DND-41 (cell line): ENCODE results near the gene SLC10A1.

Experiments
- ATAC-seq: fragments of 200-7000 bp; cut with Tn5 transposase; 3 replicates; pipeline ENCODE4 v1.9.1; 2021; ENCODE audit warnings: low read depth; ENCODE audit not compliant: insufficient read depth
- DNase-seq: peaks from one replicate; pipeline ENCODE4 v3.0.0-alpha.2; 2020
- H2AFZ ChIP-seq: 2 replicates; pipeline ENCODE4 v1.6.0; 2012; ENCODE audit warnings: low read depth, low read length
- H3K27ac ChIP-seq: 2 replicates; pipeline ENCODE4 v1.5.1; 2012; ENCODE audit warnings: low read length, inconsistent platforms
- H3K27me3 ChIP-seq: fragments of 200-600 bp; sonication (generic); 2 replicates; pipeline ENCODE4 v1.6.0; 2012; ENCODE audit warnings: low read length, mild to moderate bottlenecking, inconsistent platforms; ENCODE audit not compliant: insufficient read depth, poor library complexity
- H3K36me3 ChIP-seq: 2 replicates; pipeline ENCODE4 v1.5.1; 2012; ENCODE audit warnings: low read length, inconsistent platforms; ENCODE audit not compliant: insufficient read depth
- H3K4me1 ChIP-seq: 2 replicates; pipeline ENCODE4 v1.5.1; 2012; ENCODE audit warnings: mild to moderate bottlenecking, low read length; ENCODE audit not compliant: insufficient read depth
- H3K4me2 ChIP-seq: 2 replicates; pipeline ENCODE4 v1.6.0; 2012; ENCODE audit warnings: mild to moderate bottlenecking, moderate library complexity, low read length, inconsistent platforms; ENCODE audit not compliant: insufficient read depth
- H3K4me3 ChIP-seq, 2 experiments: fragments of 200-600 bp in 1 of 2; shearing (Covaris generic) in 1 of 2; 2 replicates each; pipeline ENCODE4 v1.5.1; 2012 to 2016; ENCODE audit warnings: inconsistent platforms in 2 of 2, low read length in 2 of 2, mild to moderate bottlenecking in 2 of 2, low read depth in 1 of 2, moderate library complexity in 1 of 2
- H3K79me2 ChIP-seq: 2 replicates; pipeline ENCODE4 v1.6.0; 2012; ENCODE audit warnings: low read length, inconsistent platforms; ENCODE audit not compliant: insufficient read depth
- H3K9ac ChIP-seq: 2 replicates; pipeline ENCODE4 v1.6.0; 2012; ENCODE audit warnings: low read depth, mild to moderate bottlenecking, inconsistent platforms, low read length, moderate library complexity
- H3K9me3 ChIP-seq: 2 replicates; pipeline ENCODE4 v1.5.1; 2012; ENCODE audit warnings: low read length, moderate library complexity, mild to moderate bottlenecking, inconsistent platforms; ENCODE audit not compliant: insufficient read depth, severe bottlenecking
- H4K20me1 ChIP-seq: 2 replicates; pipeline ENCODE4 v1.6.0; 2012; ENCODE audit warnings: low read length; ENCODE audit not compliant: insufficient read depth
- EZH2 ChIP-seq: IDR thresholded peaks from 3 replicates; pipeline ENCODE4 v1.6.1; 2012; ENCODE audit warnings: borderline replicate concordance, low read depth, mild to moderate bottlenecking, moderate library complexity, low read length, inconsistent platforms; ENCODE audit not compliant: severe bottlenecking
- TF ChIP-seq, protein P1 (sequence below): IDR thresholded peaks from 2 replicates; pipeline ENCODE4 v1.5.1; 2012; ENCODE audit warnings: borderline replicate concordance, low read length, moderate library complexity, mild to moderate bottlenecking; ENCODE audit not compliant: poor library complexity, severe bottlenecking; ENCODE audit errors: extremely low read depth

Gene SLC10A1

DNA sequence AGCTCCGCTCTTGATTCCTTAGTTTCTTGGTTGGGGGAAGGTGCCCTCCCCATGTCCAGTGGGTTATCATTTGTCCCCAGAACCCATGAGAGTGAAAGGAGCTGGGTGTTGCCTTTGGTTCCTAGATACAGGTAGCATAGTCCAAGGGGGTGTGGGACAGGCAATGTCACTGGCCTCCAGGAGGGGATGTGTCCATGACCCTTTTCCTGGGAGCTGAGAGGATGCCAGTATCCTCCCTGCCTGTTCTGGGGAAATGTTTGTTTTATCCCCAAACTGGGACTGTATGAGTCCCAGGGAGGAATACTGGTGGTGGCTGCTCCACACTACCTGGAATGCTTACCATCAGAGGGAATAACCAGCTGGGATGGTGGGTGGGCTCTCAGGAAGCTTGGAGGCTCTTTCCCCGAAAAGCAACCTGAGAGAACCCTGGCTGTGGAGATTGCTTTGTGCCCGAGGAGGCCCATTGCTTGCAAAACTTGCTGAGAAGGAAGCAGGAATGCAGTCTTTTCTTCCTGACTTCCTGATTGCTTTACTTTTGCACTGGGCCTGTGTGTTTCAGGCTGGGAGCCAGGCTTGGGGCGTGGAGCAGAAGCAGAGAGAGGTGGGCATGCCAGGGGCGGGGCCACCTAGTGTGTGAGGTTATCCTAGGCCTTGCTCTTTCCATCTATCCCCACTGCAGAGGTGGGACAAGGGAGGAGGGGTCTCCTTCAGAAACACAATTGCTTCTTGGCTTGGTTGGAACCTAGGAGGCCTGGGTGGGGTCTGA, 715 bp upstream of the SLC10A1 start:
- no peaks in the 10 kb centered on the region for H3K79me2 ChIP-seq
- no peak for TF ChIP-seq EZH2
- TF ChIP-seq, protein P1, sequence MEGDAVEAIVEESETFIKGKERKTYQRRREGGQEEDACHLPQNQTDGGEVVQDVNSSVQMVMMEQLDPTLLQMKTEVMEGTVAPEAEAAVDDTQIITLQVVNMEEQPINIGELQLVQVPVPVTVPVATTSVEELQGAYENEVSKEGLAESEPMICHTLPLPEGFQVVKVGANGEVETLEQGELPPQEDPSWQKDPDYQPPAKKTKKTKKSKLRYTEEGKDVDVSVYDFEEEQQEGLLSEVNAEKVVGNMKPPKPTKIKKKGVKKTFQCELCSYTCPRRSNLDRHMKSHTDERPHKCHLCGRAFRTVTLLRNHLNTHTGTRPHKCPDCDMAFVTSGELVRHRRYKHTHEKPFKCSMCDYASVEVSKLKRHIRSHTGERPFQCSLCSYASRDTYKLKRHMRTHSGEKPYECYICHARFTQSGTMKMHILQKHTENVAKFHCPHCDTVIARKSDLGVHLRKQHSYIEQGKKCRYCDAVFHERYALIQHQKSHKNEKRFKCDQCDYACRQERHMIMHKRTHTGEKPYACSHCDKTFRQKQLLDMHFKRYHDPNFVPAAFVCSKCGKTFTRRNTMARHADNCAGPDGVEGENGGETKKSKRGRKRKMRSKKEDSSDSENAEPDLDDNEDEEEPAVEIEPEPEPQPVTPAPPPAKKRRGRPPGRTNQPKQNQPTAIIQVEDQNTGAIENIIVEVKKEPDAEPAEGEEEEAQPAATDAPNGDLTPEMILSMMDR = no peak
- no peak overlapping the region for H3K27ac ChIP-seq
- peaks cover 3% of the 10 kb centered on the region for H3K27me3 ChIP-seq
- H3K4me2 ChIP-seq = no peak overlapping the region
- H3K9me3 ChIP-seq = no peaks in the 10 kb centered on the region
- no peak for ATAC-seq
- no peak overlapping the region for H2AFZ ChIP-seq
- no peak overlapping the region for H3K9ac ChIP-seq
- no peaks in the 10 kb centered on the region for H3K4me1 ChIP-seq
- H3K4me3 ChIP-seq = no peak overlapping the region
- H3K36me3 ChIP-seq = no peaks in the 10 kb centered on the region
- DNase-seq = no peak
- no peaks in the 10 kb centered on the region for H4K20me1 ChIP-seq

DNA sequence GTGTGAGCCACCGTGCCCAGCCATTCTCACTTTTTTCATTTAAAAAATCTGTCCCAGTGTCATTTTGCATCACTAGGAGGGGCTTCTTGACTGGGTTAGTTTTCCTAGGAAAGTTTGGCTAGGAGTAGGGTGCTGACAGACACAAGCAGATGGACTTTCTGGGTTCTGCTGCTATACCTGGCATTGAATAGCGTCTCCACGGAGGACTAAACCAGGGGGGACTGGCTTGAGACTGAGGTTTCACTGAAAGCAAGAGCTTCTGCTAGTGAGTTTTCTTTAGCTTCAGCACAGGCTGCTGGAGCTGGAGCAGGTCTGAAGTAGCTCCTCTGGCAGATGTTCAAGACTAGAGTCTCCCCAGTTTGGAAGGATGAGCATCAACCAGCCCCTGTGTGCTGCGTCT, 1.4 kb downstream of the SLC10A1 start:
- H3K4me1 ChIP-seq = no peaks in the 10 kb centered on the region
- no peaks in the 10 kb centered on the region for H3K79me2 ChIP-seq
- DNase-seq (no peak), ATAC-seq (no peak)
- no peak overlapping the region for H3K4me2 ChIP-seq
- no peak overlapping the region for H3K4me3 ChIP-seq
- no peak overlapping the region for H3K27ac ChIP-seq
- no peak overlapping the region for H3K9ac ChIP-seq
- no peaks in the 10 kb centered on the region for H3K9me3 ChIP-seq
- H4K20me1 ChIP-seq = no peaks in the 10 kb centered on the region
- no peak for TF ChIP-seq EZH2
- TF ChIP-seq, protein P1 = no peak
- no peaks in the 10 kb centered on the region for H3K36me3 ChIP-seq
- H2AFZ ChIP-seq = no peak overlapping the region
- no peaks in the 10 kb centered on the region for H3K27me3 ChIP-seq

DNA sequence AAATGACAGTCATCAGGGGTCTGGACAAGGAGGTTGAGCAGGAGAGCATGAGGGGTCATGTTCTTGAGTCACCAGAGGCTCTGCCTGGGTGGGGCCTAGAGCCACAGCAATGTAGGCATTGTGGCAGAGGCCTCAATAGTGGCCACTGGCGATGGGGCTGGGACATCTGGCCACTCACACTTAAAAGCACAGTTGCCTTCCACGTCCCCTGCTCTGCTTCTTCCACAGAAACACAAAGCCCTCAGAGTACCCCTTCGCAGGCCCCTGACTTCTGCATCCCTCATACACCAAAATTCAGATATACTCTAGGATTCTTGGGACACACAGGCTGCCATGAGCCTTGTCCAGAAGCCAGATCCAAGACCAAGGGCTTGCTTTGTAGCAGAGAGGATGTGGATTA, 2.2 kb downstream of the SLC10A1 start:
- Histone ChIP-seq H3K4me3 (no peak overlapping the region), H3K9me3 (no peaks in the 10 kb centered on the region), H2AFZ (no peak overlapping the region), H3K4me2 (no peak overlapping the region), H3K27me3 (no peaks in the 10 kb centered on the region), H3K36me3 (no peaks in the 10 kb centered on the region), H3K27ac (no peak overlapping the region), H3K9ac (no peak overlapping the region), H3K79me2 (no peaks in the 10 kb centered on the region), H3K4me1 (no peaks in the 10 kb centered on the region), H4K20me1 (no peaks in the 10 kb centered on the region)
- TF ChIP-seq EZH2 = no peak
- TF ChIP-seq, protein P1 = no peak
- no peak for DNase-seq
- ATAC-seq = no peak

DNA sequence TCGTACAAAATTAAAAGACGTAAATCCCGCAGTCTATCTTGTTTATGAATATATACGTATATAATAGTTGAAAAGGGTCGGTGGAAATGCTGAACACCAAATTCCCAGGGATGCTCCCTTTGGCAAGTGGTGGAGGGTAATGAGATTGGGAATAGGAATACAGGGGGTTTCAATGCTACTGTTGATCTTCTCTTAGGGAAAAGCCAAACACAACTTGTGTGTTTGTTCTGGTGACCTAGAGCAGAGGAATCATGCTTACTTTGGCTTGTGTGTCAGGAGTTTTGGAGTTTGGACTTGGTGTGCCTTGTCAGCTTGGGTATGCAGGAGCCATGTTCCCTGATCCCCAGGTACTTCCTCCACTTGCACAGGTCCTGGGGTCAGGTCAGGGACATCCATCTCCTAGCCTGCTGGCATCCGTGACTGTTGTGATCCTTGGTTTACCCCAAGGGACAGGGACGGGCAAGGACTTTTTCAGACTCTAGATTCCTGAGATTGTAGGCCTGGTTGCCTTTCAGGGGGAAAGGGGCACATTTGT, 4.1 kb downstream of the SLC10A1 start:
- H3K27me3 ChIP-seq = no peaks in the 10 kb centered on the region
- no peaks in the 10 kb centered on the region for H3K79me2 ChIP-seq
- H4K20me1 ChIP-seq = no peaks in the 10 kb centered on the region
- ATAC-seq = no peak
- no peak overlapping the region for H3K27ac ChIP-seq
- no peak overlapping the region for H3K9ac ChIP-seq
- no peak for DNase-seq
- H3K9me3 ChIP-seq = no peaks in the 10 kb centered on the region
- no peak overlapping the region for H3K4me3 ChIP-seq
- no peak overlapping the region for H2AFZ ChIP-seq
- no peaks in the 10 kb centered on the region for H3K4me1 ChIP-seq
- no peak for TF ChIP-seq EZH2
- TF ChIP-seq, protein P1 = no peak
- H3K36me3 ChIP-seq = no peaks in the 10 kb centered on the region
- no peak overlapping the region for H3K4me2 ChIP-seq
